ENCODE results near the gene LAMTOR2. TPM values are rescaled to one million over a fixed set of nuclear protein-coding genes. Genes with fewer than 3 reads are reported as not detected.

Gene LAMTOR2
- polyA plus RNA-seq, 2 donors = 82.6 to 101 TPM

DNA sequence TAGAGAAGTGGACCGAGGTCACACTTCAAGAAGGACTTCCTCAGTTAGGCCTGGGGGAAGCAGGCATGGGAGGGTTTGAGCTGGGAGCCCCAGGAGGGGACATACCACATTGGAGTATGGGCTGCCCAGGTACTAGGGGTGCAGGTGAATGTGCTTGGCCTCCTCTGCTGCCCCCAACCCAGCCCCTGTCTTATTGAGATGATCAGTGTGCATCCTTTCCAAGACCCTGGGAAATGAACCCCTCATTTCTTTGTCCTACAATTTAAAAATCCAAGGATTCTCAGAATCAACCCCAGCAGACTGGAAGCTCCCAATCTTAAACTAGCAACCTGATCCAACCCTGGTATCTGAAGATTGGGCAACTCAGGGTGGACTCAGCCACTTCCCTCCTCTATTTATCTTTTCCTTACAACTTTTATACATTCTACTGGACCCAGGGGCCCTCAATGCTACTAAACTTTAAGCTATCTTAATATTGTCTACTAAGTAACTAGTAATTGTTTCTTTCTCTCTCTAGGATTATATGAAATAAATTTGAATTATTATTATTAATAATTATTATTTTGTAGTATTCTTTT is 18.6 kb downstream of the LAMTOR2 start:
- Histone ChIP-seq H3K4me1 (ENCODE audit: control insufficient read depth in 2 of 2, insufficient read depth in 2 of 2, low read length in 1 of 2) (no peaks in the 10 kb centered on the region), H3K27me3 (ENCODE audit: control insufficient read depth in 1 of 2, insufficient read depth in 2 of 2, low read length in 2 of 2) (no peaks in the 10 kb centered on the region), H3K9me3 (ENCODE audit: control insufficient read depth in 2 of 2, insufficient read depth in 1 of 2, low read depth in 1 of 2, low read length in 1 of 2) (no peaks in the 10 kb centered on the region), H3K36me3 (ENCODE audit: control insufficient read depth in 2 of 2, insufficient read depth in 2 of 2, low read length in 1 of 2) (peaks cover 0 to 16% of the 10 kb centered on the region in 2 donors), H3K4me3 (ENCODE audit: low read depth in 1 of 2, low read length in 2 of 2) (no peak overlapping the region), H3K27ac (ENCODE audit: low read depth in 2 of 2, low read length in 1 of 2) (no peak overlapping the region)
- 0 to 40% methylated on average over 1 of the region's 1 CpG for WGBS, 2 donors

DNA sequence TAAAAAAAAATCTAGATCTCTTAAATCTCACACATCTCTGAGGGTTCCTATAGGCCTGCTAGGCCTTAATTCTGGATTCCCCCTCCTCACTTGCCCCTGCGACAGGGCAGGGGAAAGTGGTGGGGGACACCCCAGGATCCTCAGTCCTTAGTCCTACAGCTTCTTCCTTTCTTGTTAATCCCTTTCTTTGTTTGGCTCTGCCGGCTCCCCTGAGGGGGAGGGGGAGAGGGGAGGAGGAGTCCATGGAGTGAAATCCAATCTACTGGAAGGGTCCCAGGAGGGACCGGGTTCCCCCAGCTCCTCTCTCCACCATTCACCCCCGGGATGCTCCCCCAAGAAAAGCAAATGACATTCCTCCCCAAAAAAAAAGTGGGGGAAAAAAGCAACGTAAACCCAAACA is 19.2 kb downstream of the LAMTOR2 start:
- H3K36me3 ChIP-seq (ENCODE audit: control insufficient read depth in 2 of 2, insufficient read depth in 2 of 2, low read length in 1 of 2) = peaks cover 0 to 16% of the 10 kb centered on the region in 2 donors
- no peaks in the 10 kb centered on the region for H3K9me3 ChIP-seq (ENCODE audit: control insufficient read depth in 2 of 2, insufficient read depth in 1 of 2, low read depth in 1 of 2, low read length in 1 of 2)
- no peak overlapping the region for H3K27ac ChIP-seq (ENCODE audit: low read depth in 2 of 2, low read length in 1 of 2)
- H3K4me1 ChIP-seq (ENCODE audit: control insufficient read depth in 2 of 2, insufficient read depth in 2 of 2, low read length in 1 of 2) = no peaks in the 10 kb centered on the region
- H3K4me3 ChIP-seq (ENCODE audit: low read depth in 1 of 2, low read length in 2 of 2) = no peak overlapping the region
- H3K27me3 ChIP-seq (ENCODE audit: control insufficient read depth in 1 of 2, insufficient read depth in 2 of 2, low read length in 2 of 2) = no peaks in the 10 kb centered on the region
- WGBS, 2 donors = 53 to 63% methylated on average over 5 of the region's 5 CpGs

DNA sequence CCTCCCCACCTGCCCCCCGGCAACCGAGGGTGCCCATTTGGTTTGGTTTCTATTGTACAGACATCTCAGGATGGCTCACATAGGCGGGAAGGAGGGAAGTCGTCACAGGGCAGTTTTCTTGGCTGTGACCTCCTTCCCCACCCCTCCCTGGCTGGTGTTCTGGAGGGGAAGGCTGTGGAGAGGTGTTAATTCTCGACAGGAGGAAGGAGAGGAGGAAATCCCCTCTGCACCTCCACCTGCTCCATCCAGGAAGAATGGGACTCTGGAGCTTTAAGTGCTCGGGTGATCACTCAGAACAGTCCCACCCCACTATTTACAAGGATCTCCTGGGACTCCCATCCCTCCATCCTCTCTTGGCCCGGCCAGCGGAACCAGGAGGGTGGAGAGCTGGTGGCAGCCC is 20.1 kb downstream of the LAMTOR2 start:
- Histone ChIP-seq H3K27me3 (ENCODE audit: control insufficient read depth in 1 of 2, insufficient read depth in 2 of 2, low read length in 2 of 2) (no peaks in the 10 kb centered on the region), H3K36me3 (ENCODE audit: control insufficient read depth in 2 of 2, insufficient read depth in 2 of 2, low read length in 1 of 2) (peaks cover 0 to 14% of the 10 kb centered on the region in 2 donors), H3K4me3 (ENCODE audit: low read depth in 1 of 2, low read length in 2 of 2) (no peak overlapping the region), H3K4me1 (ENCODE audit: control insufficient read depth in 2 of 2, insufficient read depth in 2 of 2, low read length in 1 of 2) (no peaks in the 10 kb centered on the region), H3K27ac (ENCODE audit: low read depth in 2 of 2, low read length in 1 of 2) (no peak overlapping the region), H3K9me3 (ENCODE audit: control insufficient read depth in 2 of 2, insufficient read depth in 1 of 2, low read depth in 1 of 2, low read length in 1 of 2) (no peaks in the 10 kb centered on the region)
- 55 to 56% methylated on average over 7 to 8 of the region's 8 CpGs for WGBS, 2 donors

DNA sequence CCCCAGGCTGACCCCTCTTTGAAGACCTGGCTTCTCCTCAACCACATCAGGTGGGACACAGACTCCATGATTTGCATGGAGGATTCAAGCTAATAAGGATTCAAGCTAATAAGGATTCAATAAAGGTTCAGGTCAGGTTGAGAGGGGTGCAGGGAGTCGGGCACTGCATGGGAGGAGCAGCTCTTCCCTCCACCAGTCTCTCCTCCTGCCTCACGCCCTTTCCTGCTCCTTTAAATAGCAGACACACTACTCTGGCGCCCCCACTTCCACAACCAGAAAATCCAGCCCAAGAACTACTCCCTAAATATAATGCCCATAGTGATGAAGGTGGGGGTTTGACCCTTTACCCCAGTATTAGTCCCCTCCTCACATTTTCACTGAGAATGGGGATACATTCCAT is 20.6 kb downstream of the LAMTOR2 start:
- H3K27me3 ChIP-seq (ENCODE audit: control insufficient read depth in 1 of 2, insufficient read depth in 2 of 2, low read length in 2 of 2) = no peaks in the 10 kb centered on the region
- no peaks in the 10 kb centered on the region for H3K9me3 ChIP-seq (ENCODE audit: control insufficient read depth in 2 of 2, insufficient read depth in 1 of 2, low read depth in 1 of 2, low read length in 1 of 2)
- peaks cover 0 to 9% of the 10 kb centered on the region in 2 donors for H3K36me3 ChIP-seq (ENCODE audit: control insufficient read depth in 2 of 2, insufficient read depth in 2 of 2, low read length in 1 of 2)
- 41 to 51% methylated on average over 3 of the region's 3 CpGs for WGBS, 2 donors
- H3K4me3 ChIP-seq (ENCODE audit: low read depth in 1 of 2, low read length in 2 of 2) = no peak overlapping the region
- no peak overlapping the region for H3K27ac ChIP-seq (ENCODE audit: low read depth in 2 of 2, low read length in 1 of 2)
- H3K4me1 ChIP-seq (ENCODE audit: control insufficient read depth in 2 of 2, insufficient read depth in 2 of 2, low read length in 1 of 2) = no peaks in the 10 kb centered on the region

DNA sequence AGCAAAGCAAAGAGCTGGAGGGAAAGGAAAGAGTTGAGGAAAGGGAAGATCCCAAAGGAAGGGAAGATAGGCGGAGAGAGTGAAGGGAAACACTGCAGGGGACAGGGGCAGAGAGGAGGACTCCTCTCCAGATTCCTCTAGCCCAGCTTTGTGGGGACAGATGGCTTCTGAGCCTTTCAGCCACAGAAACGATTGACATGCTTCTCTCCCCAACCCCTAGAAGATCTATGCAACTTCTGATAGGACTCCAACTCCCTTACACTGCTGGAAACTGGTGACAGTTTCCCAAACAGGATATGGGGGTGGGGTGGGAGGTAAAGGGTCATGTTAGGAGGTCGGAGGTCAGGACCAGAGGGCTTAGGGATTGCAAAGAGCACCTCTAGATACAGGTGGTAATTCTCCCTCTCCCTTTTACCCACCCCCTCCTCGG is 21.2 kb downstream of the LAMTOR2 start:
- Histone ChIP-seq H3K4me3 (ENCODE audit: low read depth in 1 of 2, low read length in 2 of 2) (no peak overlapping the region), H3K27me3 (ENCODE audit: control insufficient read depth in 1 of 2, insufficient read depth in 2 of 2, low read length in 2 of 2) (no peaks in the 10 kb centered on the region), H3K36me3 (ENCODE audit: control insufficient read depth in 2 of 2, insufficient read depth in 2 of 2, low read length in 1 of 2) (peaks cover 0 to 8% of the 10 kb centered on the region in 2 donors), H3K4me1 (ENCODE audit: control insufficient read depth in 2 of 2, insufficient read depth in 2 of 2, low read length in 1 of 2) (no peaks in the 10 kb centered on the region), H3K27ac (ENCODE audit: low read depth in 2 of 2, low read length in 1 of 2) (no peak overlapping the region), H3K9me3 (ENCODE audit: control insufficient read depth in 2 of 2, insufficient read depth in 1 of 2, low read depth in 1 of 2, low read length in 1 of 2) (no peaks in the 10 kb centered on the region)
- 61 to 66% methylated on average over 4 of the region's 4 CpGs for WGBS, 2 donors

DNA sequence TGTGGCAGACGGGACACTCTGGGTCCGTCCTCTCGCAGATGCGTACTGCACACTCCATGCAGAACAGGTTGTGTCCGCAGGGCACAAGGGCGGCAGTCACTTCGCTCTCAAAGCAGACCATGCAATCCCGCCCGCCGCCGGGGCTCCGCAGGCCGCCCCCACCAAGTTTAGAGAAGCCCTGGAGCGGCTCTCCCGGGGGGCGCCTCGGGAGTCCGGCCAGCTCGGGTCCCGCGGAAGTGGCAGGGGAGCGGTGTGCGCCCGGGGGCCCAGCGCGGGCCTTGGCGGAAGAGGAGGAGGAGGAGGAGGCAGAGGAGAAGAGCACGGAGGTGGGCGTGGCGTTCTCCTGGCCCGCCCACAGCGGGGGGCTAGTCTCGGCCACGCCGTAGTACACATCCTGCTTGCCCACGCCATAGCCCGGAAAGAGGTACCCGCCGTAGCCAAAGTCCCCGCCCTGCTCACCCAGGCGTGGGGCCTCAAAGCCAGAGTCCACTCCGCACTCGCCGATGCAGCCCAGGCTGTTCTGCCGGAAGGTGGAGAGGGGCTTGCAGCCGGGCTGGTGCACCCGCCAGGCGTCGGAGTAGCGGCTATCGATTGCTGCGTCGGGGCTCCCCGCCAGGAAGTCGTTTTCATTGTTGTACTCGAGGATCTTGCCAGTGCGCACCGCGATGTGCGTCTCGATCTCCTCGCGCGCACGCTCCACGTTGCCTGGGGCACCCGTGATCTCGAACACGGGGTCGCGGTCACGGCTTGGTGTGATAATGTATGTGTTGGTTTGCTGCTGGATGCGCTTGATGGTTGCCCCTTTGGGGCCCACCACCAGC is 22.2 kb downstream of the LAMTOR2 start:
- Histone ChIP-seq H3K4me1 (ENCODE audit: control insufficient read depth in 2 of 2, insufficient read depth in 2 of 2, low read length in 1 of 2) (no peaks in the 10 kb centered on the region), H3K9me3 (ENCODE audit: control insufficient read depth in 2 of 2, insufficient read depth in 1 of 2, low read depth in 1 of 2, low read length in 1 of 2) (no peaks in the 10 kb centered on the region), H3K27me3 (ENCODE audit: control insufficient read depth in 1 of 2, insufficient read depth in 2 of 2, low read length in 2 of 2) (no peaks in the 10 kb centered on the region), H3K36me3 (ENCODE audit: control insufficient read depth in 2 of 2, insufficient read depth in 2 of 2, low read length in 1 of 2) (peaks cover 0 to 8% of the 10 kb centered on the region in 2 donors), H3K4me3 (ENCODE audit: low read depth in 1 of 2, low read length in 2 of 2) (peak overlapping the region; percentile 7 to 31), H3K27ac (ENCODE audit: low read depth in 2 of 2, low read length in 1 of 2) (no peak overlapping the region)
- WGBS, 2 donors = 66 to 67% methylated on average over 68 to 73 of the region's 73 CpGs

DNA sequence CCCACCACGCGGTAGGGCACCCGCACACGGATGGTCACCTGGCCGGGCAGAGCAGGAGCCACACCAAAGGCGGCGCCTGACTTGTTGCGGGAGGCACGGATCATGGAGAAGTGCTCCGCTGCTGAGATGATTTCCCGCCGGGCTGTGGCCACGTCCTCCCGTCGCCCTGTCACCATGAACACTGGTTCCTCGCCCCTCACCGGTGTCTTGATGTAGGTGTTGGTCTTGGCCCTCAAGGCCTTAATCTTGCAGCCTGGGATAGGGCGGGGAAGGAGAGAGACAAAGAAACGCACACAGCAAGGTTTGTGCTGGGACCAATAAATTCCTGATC is 22.8 kb downstream of the LAMTOR2 start:
- Histone ChIP-seq H3K27me3 (ENCODE audit: control insufficient read depth in 1 of 2, insufficient read depth in 2 of 2, low read length in 2 of 2) (no peaks in the 10 kb centered on the region), H3K4me1 (ENCODE audit: control insufficient read depth in 2 of 2, insufficient read depth in 2 of 2, low read length in 1 of 2) (peaks cover 0 to 3% of the 10 kb centered on the region in 2 donors), H3K27ac (ENCODE audit: low read depth in 2 of 2, low read length in 1 of 2) (no peak overlapping the region), H3K4me3 (ENCODE audit: low read depth in 1 of 2, low read length in 2 of 2) (peak overlapping the region in 1 of 2 donors; percentile 9), H3K36me3 (ENCODE audit: control insufficient read depth in 2 of 2, insufficient read depth in 2 of 2, low read length in 1 of 2) (peaks cover 0 to 7% of the 10 kb centered on the region in 2 donors), H3K9me3 (ENCODE audit: control insufficient read depth in 2 of 2, insufficient read depth in 1 of 2, low read depth in 1 of 2, low read length in 1 of 2) (no peaks in the 10 kb centered on the region)
- WGBS, 2 donors = 90 to 93% methylated on average over 18 to 19 of the region's 19 CpGs

DNA sequence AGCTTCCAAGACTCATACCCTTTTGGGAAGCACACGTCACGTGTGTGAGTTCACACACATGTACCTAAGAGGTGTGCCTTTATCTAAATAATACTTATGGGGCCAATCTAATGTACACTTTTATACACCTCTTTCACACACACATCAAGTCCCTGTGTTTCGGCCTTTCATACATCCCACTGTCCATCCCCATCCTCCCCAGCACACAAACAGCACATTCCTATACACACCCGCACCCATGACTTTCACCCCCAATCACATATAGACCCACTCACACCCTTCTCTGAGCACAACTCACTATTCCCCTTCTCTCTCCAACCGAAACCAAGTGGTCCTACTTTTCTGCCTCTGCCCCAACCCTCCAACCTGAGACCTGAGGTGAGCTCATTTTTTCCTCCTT is 24.1 kb downstream of the LAMTOR2 start:
- Histone ChIP-seq H3K4me1 (ENCODE audit: control insufficient read depth in 2 of 2, insufficient read depth in 2 of 2, low read length in 1 of 2) (peaks cover 0 to 6% of the 10 kb centered on the region in 2 donors), H3K9me3 (ENCODE audit: control insufficient read depth in 2 of 2, insufficient read depth in 1 of 2, low read depth in 1 of 2, low read length in 1 of 2) (no peaks in the 10 kb centered on the region), H3K27ac (ENCODE audit: low read depth in 2 of 2, low read length in 1 of 2) (no peak overlapping the region), H3K27me3 (ENCODE audit: control insufficient read depth in 1 of 2, insufficient read depth in 2 of 2, low read length in 2 of 2) (no peaks in the 10 kb centered on the region), H3K4me3 (ENCODE audit: low read depth in 1 of 2, low read length in 2 of 2) (no peak overlapping the region), H3K36me3 (ENCODE audit: control insufficient read depth in 2 of 2, insufficient read depth in 2 of 2, low read length in 1 of 2) (peaks cover 0 to 4% of the 10 kb centered on the region in 2 donors)
- WGBS, 2 donors = 88% methylated on average over 5 of the region's 5 CpGs

DNA sequence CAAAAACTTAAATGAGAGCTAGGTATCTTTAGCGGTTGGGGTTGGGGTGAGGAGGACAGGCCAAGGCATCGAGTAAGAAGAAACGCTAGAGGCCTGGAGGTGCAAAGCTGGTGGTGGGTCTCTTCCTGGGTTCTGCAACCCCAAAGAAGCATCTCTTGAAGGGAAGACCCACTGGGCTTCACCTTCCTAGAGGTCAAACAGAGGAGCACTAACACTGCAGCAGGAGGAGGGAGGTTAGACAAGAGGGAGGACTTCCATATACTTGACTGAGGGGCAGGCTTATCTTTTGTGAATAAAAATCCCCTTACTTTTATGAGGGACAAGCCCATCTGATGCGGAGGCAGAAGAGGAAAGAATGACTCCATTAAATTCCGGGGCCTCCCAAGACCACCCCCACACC is 25.2 kb downstream of the LAMTOR2 start:
- WGBS, 2 donors = 83 to 87% methylated on average over 5 of the region's 5 CpGs
- H3K4me3 ChIP-seq (ENCODE audit: low read depth in 1 of 2, low read length in 2 of 2) = no peak overlapping the region
- H3K27me3 ChIP-seq (ENCODE audit: control insufficient read depth in 1 of 2, insufficient read depth in 2 of 2, low read length in 2 of 2) = no peaks in the 10 kb centered on the region
- H3K27ac ChIP-seq (ENCODE audit: low read depth in 2 of 2, low read length in 1 of 2) = no peak overlapping the region
- H3K4me1 ChIP-seq (ENCODE audit: control insufficient read depth in 2 of 2, insufficient read depth in 2 of 2, low read length in 1 of 2) = peaks cover 0 to 6% of the 10 kb centered on the region in 2 donors
- no peaks in the 10 kb centered on the region for H3K9me3 ChIP-seq (ENCODE audit: control insufficient read depth in 2 of 2, insufficient read depth in 1 of 2, low read depth in 1 of 2, low read length in 1 of 2)
- H3K36me3 ChIP-seq (ENCODE audit: control insufficient read depth in 2 of 2, insufficient read depth in 2 of 2, low read length in 1 of 2) = peaks cover 0 to 4% of the 10 kb centered on the region in 2 donors

Measured in esophagus (tissue), 2 donors.